A673 (cell line): ENCODE measurements around the gene CETP.

Source experiments
- CTCF ChIP-seq: fragments of 300-800, 200-600 bp; sonication (generic); conservative IDR thresholded peaks from 2 replicates; pipeline ENCODE4 v1.5.1; 2017; ENCODE audit warnings: low read depth, mild to moderate bottlenecking, antibody characterized with exemption, low read length, moderate library complexity, mixed read lengths
- EZH2 ChIP-seq: fragments of 200-600 bp; sonication (generic); IDR thresholded peaks from 2 replicates; pipeline ENCODE4 v1.6.1; 2017; ENCODE audit warnings: borderline replicate concordance, low read depth, mild to moderate bottlenecking, mixed read lengths, antibody characterized with exemption, low read length; ENCODE audit not compliant: poor library complexity, severe bottlenecking

- TF ChIP-seq CTCF = no peak
- no peak for TF ChIP-seq EZH2
Measured at GRCh38 chr16:56930486-56931270, 31.1 kb upstream of the CETP start.
